Panc1 (cell line): ENCODE data around the gene THEMIS2. TPM values are rescaled to one million over a fixed set of nuclear protein-coding genes. Genes with fewer than 3 reads are reported as not detected.

ENCODE experiments used
- ATAC-seq: fragments of 200-7000 bp; cut with Tn5 transposase; 2 replicates; pipeline ENCODE4 v1.9.1; 2020; ENCODE audit warnings: mild to moderate bottlenecking, moderate library complexity
- BruUV-seq: library from RNA; stranded (reverse); fragments of 400-500 nt; replicated peaks from 2 replicates; lab custom pipeline; 2021; lab: Mats Ljungman, UMichigan
- CTCF ChIA-PET: fragments of 300-600 bp; sonication (Branson Sonifier 250); formaldehyde crosslinking; loops from one replicate; lab custom pipeline; 2022; ENCODE audit warnings: antibody characterized with exemption; lab: Charles Lee
- POLR2A ChIA-PET: fragments of 300-600 bp; sonication (Branson Sonifier 250); formaldehyde crosslinking; loops from one replicate; lab custom pipeline; 2022; ENCODE audit warnings: antibody characterized with exemption; lab: Charles Lee
- DNase-seq: peaks from one replicate; pipeline ENCODE4 v3.0.0-alpha.2; 2010; ENCODE audit warnings: low read depth, low spot score
- H3K27ac ChIP-seq: 2 replicates; pipeline ENCODE4 v1.5.1; 2011; ENCODE audit warnings: mild to moderate bottlenecking, low read length, inconsistent platforms
- H3K27me3 ChIP-seq: fragments of 200-500 bp; sonication (Bioruptor generic); 2 replicates; pipeline ENCODE4 v1.6.0; 2014; ENCODE audit warnings: low read length, inconsistent platforms; ENCODE audit not compliant: control insufficient read depth, insufficient read depth
- H3K36me3 ChIP-seq: fragments of 200-500 bp; sonication (Bioruptor generic); 2 replicates; pipeline ENCODE4 v1.5.1; 2014; ENCODE audit warnings: inconsistent platforms, mild to moderate bottlenecking, low read length, moderate library complexity; ENCODE audit not compliant: control insufficient read depth, insufficient read depth
- H3K4me1 ChIP-seq: 2 replicates; pipeline ENCODE4 v1.5.1; 2011; ENCODE audit warnings: inconsistent platforms, mild to moderate bottlenecking, low read length, moderate library complexity; ENCODE audit not compliant: control insufficient read depth, insufficient read depth
- H3K4me3 ChIP-seq, 2 experiments: 2 replicates each; pipeline ENCODE4 v1.5.1; 2011 to 2012; ENCODE audit warnings: low read depth in 2 of 2, low read length in 2 of 2, mild to moderate bottlenecking in 2 of 2, inconsistent platforms in 1 of 2, moderate library complexity in 1 of 2
- H3K9me3 ChIP-seq: fragments of 200-500 bp; sonication (Bioruptor generic); 2 replicates; pipeline ENCODE4 v1.5.1; 2014; ENCODE audit warnings: low read depth, mild to moderate bottlenecking, inconsistent platforms, low read length, moderate library complexity; ENCODE audit not compliant: control insufficient read depth, insufficient read depth
- CTCF ChIP-seq: fragments of 450-650 bp; IDR thresholded peaks from 2 replicates; pipeline ENCODE4 v1.5.1; 2017; ENCODE audit warnings: mild to moderate bottlenecking
- POLR2AphosphoS5 ChIP-seq: IDR thresholded peaks from 2 replicates; pipeline ENCODE4 v1.6.1; 2012; ENCODE audit warnings: mild to moderate bottlenecking, low read depth, low read length, moderate library complexity
- REST ChIP-seq, 2 experiments: IDR thresholded peaks; 2 replicates each; pipeline ENCODE4 v1.6.1; 2011 to 2012; ENCODE audit warnings: low read depth in 2 of 2, control low read depth in 1 of 2, low read length in 1 of 2, mild to moderate bottlenecking in 1 of 2, moderate library complexity in 1 of 2; ENCODE audit not compliant: insufficient read depth in 1 of 2
- SIN3A ChIP-seq: IDR thresholded peaks from 2 replicates; pipeline ENCODE4 v1.6.1; 2012; ENCODE audit warnings: low read depth, mild to moderate bottlenecking, low read length, moderate library complexity, borderline replicate concordance; ENCODE audit not compliant: insufficient read depth
- TCF7L2 ChIP-seq: IDR thresholded peaks from 2 replicates; pipeline ENCODE4 v1.6.1; 2011; ENCODE audit warnings: mild to moderate bottlenecking, low read depth, low read length, inconsistent platforms
- in situ Hi-C: cut with HindIII; loops from 2 replicates; pipeline ENCODE4 v1.10.0; 2016; ENCODE audit warnings: low sequenced_read_pairs, low pct_unique_long_range_greater_than_20kb
- intact Hi-C: fragments of 100-400 bp; cut with micrococcal nuclease; formaldehyde crosslinking; loops from one replicate; pipeline ENCODE4 v1.10.0; 2022; ENCODE audit not compliant: unreplicated experiment
- total RNA-seq: library from RNA; stranded (reverse); gene quantifications from one replicate; pipeline ENCODE4 v1.2.1, GENCODE V29; 2021; ENCODE audit not compliant: unreplicated experiment

Gene THEMIS2
- total RNA-seq, 1 experiment from 2014 or later = 4.2 TPM

GRCh38 chr1:27868556-27868931 lies 3.8 kb upstream of the THEMIS2 start:
- H3K4me3 ChIP-seq = no peak overlapping the region
- POLR2A ChIA-PET = no interaction called here
- no peaks in the 10 kb centered on the region for H3K27me3 ChIP-seq
- no peak for TF ChIP-seq TCF7L2
- no peak for TF ChIP-seq CTCF
- no peak for TF ChIP-seq POLR2AphosphoS5
- no peak for TF ChIP-seq SIN3A
- no peak for TF ChIP-seq REST (IDR thresholded peaks at IDR 0.05; ENCODE audit: insufficient read depth in 1 of 2, low read depth in 2 of 2, low read length in 1 of 2)
- BruUV-seq = no TSS peak
- in situ Hi-C loops (no loop called here), intact Hi-C loops (no loop called here)
- no peak for ATAC-seq
- CTCF ChIA-PET = no interaction called here
- DNase-seq = no peak
- no peaks in the 10 kb centered on the region for H3K9me3 ChIP-seq
- no peaks in the 10 kb centered on the region for H3K36me3 ChIP-seq
- H3K27ac ChIP-seq = no peak overlapping the region
- no peaks in the 10 kb centered on the region for H3K4me1 ChIP-seq

GRCh38 chr1:27868932-27869718 lies 3.2 kb upstream of the THEMIS2 start:
- no peak overlapping the region for H3K4me3 ChIP-seq
- DNase-seq (no peak), ATAC-seq (0 out of 2 replicates have a peak, but pooled peaks have one; percentile 17)
- H3K4me1 ChIP-seq = no peaks in the 10 kb centered on the region
- TF ChIP-seq POLR2AphosphoS5 = no peak
- TF ChIP-seq TCF7L2 = no peak
- no peak for TF ChIP-seq REST (IDR thresholded peaks at IDR 0.05; ENCODE audit: insufficient read depth in 1 of 2, low read depth in 2 of 2, low read length in 1 of 2)
- TF ChIP-seq CTCF = no peak
- no peak for TF ChIP-seq SIN3A
- intact Hi-C loops = no loop called here
- no peaks in the 10 kb centered on the region for H3K27me3 ChIP-seq
- CTCF ChIA-PET = no interaction called here
- no TSS peak for BruUV-seq
- POLR2A ChIA-PET = no interaction called here
- H3K36me3 ChIP-seq = no peaks in the 10 kb centered on the region
- no peaks in the 10 kb centered on the region for H3K9me3 ChIP-seq
- in situ Hi-C loops = no loop called here
- H3K27ac ChIP-seq = no peak overlapping the region
